Right cardiac atrium (tissue), 5 donors: ENCODE measurements around the gene TBC1D28. TPM values are rescaled to one million over a fixed set of nuclear protein-coding genes. Genes with fewer than 3 reads are reported as not detected.
"Not testable (repeated sequence)": the region's sequence is repeated elsewhere in the genome, so short reads cannot be mapped to it uniquely, and the experiment has no call there.

Experiments
- ATAC-seq, 2 donors: fragments of 200-7000 bp; cut with Tn5 transposase; one replicate each; pipeline versions ENCODE4 v1.8.0 to v1.9.1; 2020; ENCODE audit warnings: moderate library complexity in 2 of 2, mild to moderate bottlenecking in 1 of 2
- DNase-seq, 3 donors: peaks; one replicate each; pipeline ENCODE4 v3.0.0-alpha.2; 2020
- H3K27ac ChIP-seq: one replicate; pipeline ENCODE4 v1.5.1; 2013; ENCODE audit warnings: mild to moderate bottlenecking, low read length, control low read depth, moderate library complexity
- H3K27me3 ChIP-seq: one replicate; pipeline ENCODE4 v1.6.1; 2013; ENCODE audit not compliant: control insufficient read depth, insufficient read depth
- H3K4me1 ChIP-seq: one replicate; pipeline ENCODE4 v1.6.1; 2013; ENCODE audit warnings: low read length; ENCODE audit not compliant: control insufficient read depth, insufficient read depth
- H3K4me3 ChIP-seq: one replicate; pipeline ENCODE4 v1.5.1; 2013; ENCODE audit warnings: low read length, control low read depth
- H3K9me3 ChIP-seq: one replicate; pipeline ENCODE4 v1.6.1; 2013; ENCODE audit warnings: low read length; ENCODE audit not compliant: control insufficient read depth
- WGBS: extraction: QIAGEN DNeasy Blood & Tissue Kit; methylation state at CpG from one replicate; pipeline ENCODE4 v1.1.7; 2013; 5-methylcytosine and 5-hydroxymethylcytosine counted together
- intact Hi-C, 4 donors: fragments of 100-400 bp; cut with DNase I; formaldehyde crosslinking; loops; one replicate each; pipeline versions ENCODE4 v1.11.0 to v1.14.0; 2022 to 2023
- polyA plus RNA-seq: library from polyadenylated mRNA; stranded (reverse); fragments of 200-250 nt; gene quantifications from one replicate; pipeline ENCODE4 v1.2.3, GENCODE V29; 2013
- total RNA-seq, 4 donors: library from RNA; stranded (reverse); fragmentation: NEBNext Ultra II Directional; extraction: Animal tissue kit (Norgen Biotek cat#: 25700); gene quantifications; one replicate each; pipeline ENCODE4 v1.2.1, GENCODE V29; 2021
- donor health status: healthy with polysubstance abuse.
- donor health status: DM: no; HTN: yes; CAD: no.
- donor health status: DM: no; HTN: no; CAD: no.
- donor health status: DM: no; HTN: yes; CAD: no; lungs with severe emphysema.
- donor health status: DM: yes; HTN: yes; CAD: no.

Gene TBC1D28
- total and polyA plus RNA-seq, 5 donors = not detected

DNA sequence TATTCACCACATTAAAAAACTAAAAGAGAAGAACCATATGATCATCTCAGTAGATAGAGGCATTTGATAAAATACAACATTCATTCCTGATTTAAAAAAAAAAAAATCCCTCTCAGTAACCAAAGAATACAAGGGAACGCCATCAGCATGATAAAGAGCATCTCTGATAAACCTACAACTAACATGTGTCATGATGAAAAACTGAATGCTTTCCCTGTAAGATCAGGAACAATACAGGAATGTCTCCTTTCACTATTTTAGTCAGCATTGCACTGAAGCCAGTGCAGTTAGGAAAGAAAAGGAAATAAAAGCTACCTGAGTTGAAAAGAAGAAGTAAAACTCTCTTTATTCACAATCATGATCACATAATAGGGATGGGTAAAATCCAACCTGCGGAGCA is 51.1 kb downstream of the TBC1D28 start:
- 85% methylated on average over 2 of the region's 2 CpGs for WGBS
- intact Hi-C loops, H3K27ac ChIP-seq, ATAC-seq, DNase-seq, H3K9me3 ChIP-seq, H3K4me1 ChIP-seq, H3K27me3 ChIP-seq, H3K4me3 ChIP-seq: not testable (repeated sequence)

Other genes starting within 250 kb of the TBC1D28 start
- gene LGALS9C, start 167.6 kb downstream of the TBC1D28 start, total RNA-seq = under 1 TPM in 1 of 4 donors, not detected in 3; 0.20 TPM
- gene LGALS9C, start 167.6 kb downstream of the TBC1D28 start, polyA plus RNA-seq = not detected
- gene FOXO3B, start 37.9 kb upstream of the TBC1D28 start, total RNA-seq = 1 to 10 TPM; 1.6 to 2.5 (median 2.0) TPM
- gene FOXO3B, start 37.9 kb upstream of the TBC1D28 start, polyA plus RNA-seq = 0.59 TPM
- under 1 TPM; 0.14 to 0.26 (median 0.17) TPM for gene FBXW10, start 99.7 kb upstream of the TBC1D28 start, total RNA-seq
- gene FBXW10, start 99.7 kb upstream of the TBC1D28 start, polyA plus RNA-seq = 0.11 TPM
- gene TVP23B, start 136.8 kb upstream of the TBC1D28 start, total RNA-seq = 10 to 100 TPM; 27.6 to 36.5 (median 31.0) TPM
- 24.5 TPM for gene TVP23B, start 136.8 kb upstream of the TBC1D28 start, polyA plus RNA-seq
- 10 to 100 TPM; 27.0 to 28.4 (median 27.5) TPM for gene PRPSAP2, start 213.7 kb upstream of the TBC1D28 start, total RNA-seq
- gene PRPSAP2, start 213.7 kb upstream of the TBC1D28 start, polyA plus RNA-seq = 20.1 TPM